Measurements from ENCODE around the gene PLSCR5. TPM values are rescaled to one million over a fixed set of nuclear protein-coding genes. Genes with fewer than 3 reads are reported as not detected.

The PLSCR5 gene
- total RNA-seq, 1 donor from 2014 or later = not detected

GRCh38 chr3:146540236-146540635 lies 64.9 kb downstream of the PLSCR5 start:
- peak overlapping the region; percentile 95 for H3K27ac ChIP-seq (replicated peaks)
- TF ChIP-seq CTCF (IDR thresholded peaks at IDR 0.05; ENCODE audit: borderline replicate concordance) = no peak

GRCh38 chr3:146539315-146539714 lies 65.8 kb downstream of the PLSCR5 start:
- no peaks in the 10 kb centered on the region for H3K27me3 ChIP-seq (ENCODE audit: low read depth)
- TF ChIP-seq CTCF (IDR thresholded peaks at IDR 0.05; ENCODE audit: borderline replicate concordance) = no peak
- no peak overlapping the region for H3K27ac ChIP-seq (replicated peaks)
- intact Hi-C loops (cut with micrococcal nuclease) = no loop called here
- DNase-seq = no peak
- H3K9me3 ChIP-seq (replicated peaks) = no peaks in the 10 kb centered on the region
- H3K4me3 ChIP-seq = no peak overlapping the region
- H3K36me3 ChIP-seq = no peaks in the 10 kb centered on the region
- H3K4me1 ChIP-seq = peaks cover 79% of the 10 kb centered on the region

More at GRCh38 chr3:146540236-146540635, 64.9 kb downstream of the PLSCR5 start:
- Histone ChIP-seq H3K4me3 (peak overlapping the region; percentile 85), H3K27me3 (ENCODE audit: low read depth) (no peaks in the 10 kb centered on the region), H3K36me3 (no peaks in the 10 kb centered on the region), H3K4me1 (peaks cover 87% of the 10 kb centered on the region), H3K9me3 (replicated peaks) (no peaks in the 10 kb centered on the region)
- intact Hi-C loops (cut with micrococcal nuclease) = no loop called here
- no peak for DNase-seq

- H3K4me3 ChIP-seq = no peak overlapping the region
- H3K36me3 ChIP-seq = no peaks in the 10 kb centered on the region
- no peaks in the 10 kb centered on the region for H3K9me3 ChIP-seq (replicated peaks)
- intact Hi-C loops (cut with micrococcal nuclease) = no loop called here
- no peak for DNase-seq
- TF ChIP-seq CTCF (IDR thresholded peaks at IDR 0.05; ENCODE audit: borderline replicate concordance) = no peak
- H3K27me3 ChIP-seq (ENCODE audit: low read depth) = no peaks in the 10 kb centered on the region
- peaks cover 73% of the 10 kb centered on the region for H3K4me1 ChIP-seq
- peak overlapping the region; percentile 70 for H3K27ac ChIP-seq (replicated peaks)
Measured at GRCh38 chr3:146537603-146538002, 67.5 kb downstream of the PLSCR5 start.

- intact Hi-C loops (cut with micrococcal nuclease) = no loop called here
- Histone ChIP-seq H3K4me3 (peak overlapping the region; percentile 12), H3K4me1 (peaks cover 69% of the 10 kb centered on the region), H3K9me3 (replicated peaks) (no peaks in the 10 kb centered on the region), H3K27me3 (ENCODE audit: low read depth) (no peaks in the 10 kb centered on the region), H3K36me3 (no peaks in the 10 kb centered on the region), H3K27ac (replicated peaks) (peak overlapping the region; percentile 70)
- no peak for DNase-seq
- TF ChIP-seq CTCF (IDR thresholded peaks at IDR 0.05; ENCODE audit: borderline replicate concordance) = no peak
Measured at GRCh38 chr3:146536681-146537080, 68.5 kb downstream of the PLSCR5 start.

Other genes with a start within 250 kb of the PLSCR5 start
- gene PLSCR2, start 135.8 kb downstream of the PLSCR5 start, total RNA-seq = not detected
- 25.4 TPM for gene PLSCR1, start 60.7 kb downstream of the PLSCR5 start, total RNA-seq

Data from left ventricle myocardium inferior (tissue), 1 donor.